ENCODE measurements around the gene TBX6.

Gene TBX6

DNA sequence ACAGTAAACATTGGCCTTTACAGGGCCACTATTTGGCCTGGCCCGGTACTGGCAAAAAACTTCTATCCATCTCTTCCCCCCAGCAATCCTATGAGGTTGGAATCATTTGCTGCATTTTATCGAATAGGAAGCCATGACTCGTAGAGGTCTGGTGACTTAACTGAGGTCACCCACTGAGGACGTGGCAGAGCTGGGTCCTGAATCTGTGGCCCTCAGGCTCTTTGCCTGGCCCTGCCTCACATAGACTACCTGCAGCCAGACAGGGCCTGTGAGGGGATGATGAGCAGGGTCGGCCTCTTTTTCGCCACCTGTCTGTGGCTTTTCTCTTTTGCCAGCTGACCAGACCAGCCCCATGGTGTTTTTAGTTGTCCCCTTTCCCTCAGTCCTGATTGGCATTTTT lies 14.1 kb downstream of the TBX6 start:
- TF ChIP-seq REST (IDR thresholded peaks at IDR 0.05; ENCODE audit: insufficient replicate concordance, low read depth) (no peak), CTCF (IDR thresholded peaks at IDR 0.05; ENCODE audit: insufficient read depth, low read length) (no peak), GABPA (IDR thresholded peaks at IDR 0.05; ENCODE audit: low read depth) (no peak), POLR2AphosphoS5 (IDR thresholded peaks at IDR 0.05; ENCODE audit: low read depth) (no peak), SPI1 (IDR thresholded peaks at IDR 0.05; ENCODE audit: borderline replicate concordance, low read depth) (no peak)
- no peak overlapping the region for H3K4me3 ChIP-seq (replicated peaks; ENCODE audit: insufficient read depth, low read length)
- no peaks in the 10 kb centered on the region for H3K27me3 ChIP-seq (ENCODE audit: insufficient read depth, poor library complexity, severe bottlenecking)
- H3K27ac ChIP-seq (replicated peaks), result peak overlapping the region; percentile 20; the same call in 1 of the 2 replicates
- no peak for DNase-seq (ENCODE audit: low read depth in 1 of 2, low spot score in 1 of 2)

DNA sequence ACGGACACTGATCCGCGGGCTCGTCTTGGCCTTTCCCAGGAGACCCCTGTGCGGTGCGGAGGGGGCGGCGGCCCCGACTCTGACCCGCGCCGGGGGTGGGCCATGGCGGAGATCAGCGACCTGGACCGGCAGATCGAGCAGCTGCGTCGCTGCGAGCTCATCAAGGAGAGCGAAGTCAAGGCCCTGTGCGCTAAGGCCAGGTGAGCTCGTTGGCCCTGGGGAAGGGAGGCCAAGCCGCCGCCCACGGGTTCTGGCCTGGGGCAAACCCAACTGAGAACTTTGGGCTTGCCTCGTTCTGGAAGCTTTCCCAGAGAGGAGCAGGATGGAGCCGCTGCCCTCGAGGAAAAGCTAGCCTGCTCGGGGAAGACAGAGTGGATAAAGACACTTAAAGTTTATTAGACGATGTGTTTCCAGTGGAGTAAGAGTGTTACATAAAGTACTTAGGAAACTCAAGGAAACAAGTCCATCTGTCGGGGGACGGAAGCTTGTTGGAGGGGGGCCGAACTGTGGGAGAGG lies 15.4 kb downstream of the TBX6 start:
- DNase-seq (ENCODE audit: low read depth in 1 of 2, low spot score in 1 of 2), result no peak
- TF ChIP-seq POLR2AphosphoS5 (IDR thresholded peaks at IDR 0.05; ENCODE audit: low read depth), result no peak
- no peak for TF ChIP-seq CTCF (IDR thresholded peaks at IDR 0.05; ENCODE audit: insufficient read depth, low read length)
- no peak for TF ChIP-seq GABPA (IDR thresholded peaks at IDR 0.05; ENCODE audit: low read depth)
- no peak for TF ChIP-seq SPI1 (IDR thresholded peaks at IDR 0.05; ENCODE audit: borderline replicate concordance, low read depth)
- TF ChIP-seq REST (IDR thresholded peaks at IDR 0.05; ENCODE audit: insufficient replicate concordance, low read depth), result no peak
- Histone ChIP-seq H3K4me3 (replicated peaks; ENCODE audit: insufficient read depth, low read length) (peak overlapping the region; percentile 92), H3K27ac (replicated peaks) (peak overlapping the region; percentile 87), H3K27me3 (ENCODE audit: insufficient read depth, poor library complexity, severe bottlenecking) (no peaks in the 10 kb centered on the region)

DNA sequence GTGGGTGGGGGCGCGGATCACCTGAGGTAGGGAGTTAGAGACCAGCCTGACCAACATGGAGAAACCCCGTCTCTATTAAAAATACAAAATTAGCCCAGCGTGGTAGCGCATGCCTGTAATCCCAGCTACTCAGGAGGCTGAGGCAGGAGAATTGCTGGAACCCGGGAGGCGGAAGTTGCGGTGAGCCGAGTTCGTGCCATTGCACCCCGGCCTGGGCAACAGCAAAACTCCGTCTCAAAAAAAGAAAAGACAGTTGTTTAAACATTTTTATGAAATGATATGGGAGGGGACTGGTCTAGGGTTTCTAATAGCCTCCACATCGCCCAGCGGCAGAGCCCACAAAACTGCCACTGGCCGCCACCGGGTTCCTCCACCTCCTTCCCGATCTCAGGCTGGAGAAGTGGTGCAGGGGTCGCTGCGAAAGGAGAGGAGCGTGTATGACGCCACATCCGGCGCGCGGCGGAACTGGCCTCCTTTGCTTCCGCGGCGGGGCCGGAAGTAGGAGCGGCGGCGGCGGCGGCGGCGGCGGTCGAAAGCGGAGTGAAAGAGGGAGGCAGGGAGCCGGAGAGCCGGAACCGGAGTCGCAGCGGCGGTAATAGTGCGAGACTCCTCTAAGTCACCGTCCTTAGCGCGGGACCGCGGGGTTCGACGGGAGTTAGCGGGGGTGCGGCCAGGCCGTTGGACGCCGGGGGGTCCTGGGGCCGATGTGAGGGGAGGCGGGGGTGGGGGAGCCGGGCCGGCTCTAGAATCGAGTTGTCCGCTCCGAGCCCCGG lies 16.0 kb downstream of the TBX6 start, which contains the start of gene PPP4C:
PPP4C (plus strand) TSS at position 492 of the 773 bp plus-strand sequence. CDS start 384 bp downstream, outside the sequence.
- Histone ChIP-seq H3K4me3 (replicated peaks; ENCODE audit: insufficient read depth, low read length) (peak within 1 kb of the TSS; percentile 92), H3K27me3 (ENCODE audit: insufficient read depth, poor library complexity, severe bottlenecking) (no peaks in the 10 kb centered on the region), H3K27ac (replicated peaks) (peak within 1 kb of the TSS; percentile 87)
- TF ChIP-seq CTCF (IDR thresholded peaks at IDR 0.05; ENCODE audit: insufficient read depth, low read length), result no peak
- TF ChIP-seq POLR2AphosphoS5 (IDR thresholded peaks at IDR 0.05; ENCODE audit: low read depth), result peak; percentile 92
- peak; percentile 69; the same call in 1 of the 2 replicates for TF ChIP-seq SPI1 (IDR thresholded peaks at IDR 0.05; ENCODE audit: borderline replicate concordance, low read depth)
- peak; percentile 33 for TF ChIP-seq REST (IDR thresholded peaks at IDR 0.05; ENCODE audit: insufficient replicate concordance, low read depth)
- peak; percentile 89 for TF ChIP-seq GABPA (IDR thresholded peaks at IDR 0.05; ENCODE audit: low read depth)
- DNase-seq (ENCODE audit: low read depth in 1 of 2, low spot score in 1 of 2), result peak; percentile 89 to 91

All from HL-60 (cell line).